Ovary (tissue), 9 donors: ENCODE data around the gene ADPRHL1. TPM values are rescaled to one million over a fixed set of nuclear protein-coding genes. Genes with fewer than 3 reads are reported as not detected.

Experiments
- DNase-seq, 5 donors: peaks; one replicate each; pipeline ENCODE4 v3.0.0-alpha.2; 2019 to 2020
- H3K27ac ChIP-seq, 2 donors: fragments of 200-600 bp; one replicate each; pipeline versions ENCODE4 v1.5.1 to v1.8.0; 2019 to 2022
- H3K27me3 ChIP-seq: fragments of 200-600 bp; one replicate; pipeline ENCODE4 v1.8.0; 2022
- H3K36me3 ChIP-seq: fragments of 200-600 bp; sonication (generic); one replicate; pipeline ENCODE4 v1.5.1; 2019
- H3K4me1 ChIP-seq: one replicate; pipeline ENCODE4 v1.8.1; 2013; ENCODE audit warnings: mild to moderate bottlenecking, moderate library complexity; ENCODE audit not compliant: insufficient read depth
- H3K4me3 ChIP-seq: fragments of 200-600 bp; sonication (generic); one replicate; pipeline ENCODE4 v1.5.1; 2017
- H3K9me3 ChIP-seq, 2 donors: fragments of 200-600 bp in 1 of 2; sonication (generic) in 1 of 2; one replicate each; pipeline versions ENCODE4 v1.5.1 to v1.8.1; 2013 to 2019; ENCODE audit warnings: mild to moderate bottlenecking in 1 of 2, moderate library complexity in 1 of 2
- EP300 ChIP-seq: sonication (generic); formaldehyde crosslinking; IDR thresholded peaks from one replicate; pipeline ENCODE4 v1.6.1; 2017; ENCODE audit warnings: antibody characterized with exemption
- POLR2A ChIP-seq: fragments of 450-650 bp; IDR thresholded peaks from one replicate; pipeline ENCODE4 v1.6.1; 2017; ENCODE audit warnings: antibody characterized with exemption, mild to moderate bottlenecking, moderate library complexity
- WGBS, 3 donors: extraction: QIAGEN DNeasy Blood & Tissue Kit in 1 of 3; methylation state at CpG; one replicate each; pipeline versions ENCODE4 v1.1.5 to v1.1.7; 2013 to 2017; 5-methylcytosine and 5-hydroxymethylcytosine counted together
- intact Hi-C, 4 donors: fragments of 100-400 bp; cut with DNase I; formaldehyde crosslinking; loops; one replicate each; pipeline versions ENCODE4 v1.11.0 to v1.15.1; 2022 to 2023
- polyA plus RNA-seq, 2 donors: library from polyadenylated mRNA; stranded (reverse); fragments of 200-250 nt in 1 of 2; fragments of 350-450 nt in 1 of 2; fragmentation: Illumina TruSeq in 1 of 2; extraction: RNeasy Lipid Tissue Mini Kit (QIAGEN cat#74804) in 1 of 2; gene quantifications; one replicate each; pipeline ENCODE4 v1.2.3, GENCODE V29; 2013 to 2014
- total RNA-seq, 7 donors: library from RNA; depleted of rRNA in 2 of 7; stranded (reverse); fragments of >200 nt in 2 of 7; fragmentation: NEBNext Ultra II Directional in 3 of 7; extraction: Animal tissue kit (Norgen Biotek cat#: 25700) in 3 of 7; gene quantifications; one replicate each; pipeline versions ENCODE4 v1.1.0 to v1.2.4, GENCODE V29; 2016 to 2023
- TF ChIP-seq, protein P1 (sequence below), 3 donors: fragments of 450-650 bp in 2 of 3; fragments of 200-600 bp in 1 of 3; IDR thresholded peaks; one replicate each; pipeline versions ENCODE4 v1.5.1 to v1.8.0; 2016 to 2022; ENCODE audit warnings: antibody characterized with exemption in 3 of 3, mild to moderate bottlenecking in 1 of 3
- donor health status: DM: no; HTN: no; CAD: no; lungs with moderate emphysema.
- donor health status: DM: no; HTN: no; CAD: no.
- donor health status: Bipolar disorder and iron deficiency.
- donor health status: DM: yes; HTN: yes; CAD: no.
- donor health status: DM: no; HTN: no; CAD: no.
- donor health status: DM: yes; HTN: yes; CAD: no.

Gene ADPRHL1
- total and polyA plus RNA-seq, 9 donors = 1.6 to 5.0 (median 2.2) TPM

DNA sequence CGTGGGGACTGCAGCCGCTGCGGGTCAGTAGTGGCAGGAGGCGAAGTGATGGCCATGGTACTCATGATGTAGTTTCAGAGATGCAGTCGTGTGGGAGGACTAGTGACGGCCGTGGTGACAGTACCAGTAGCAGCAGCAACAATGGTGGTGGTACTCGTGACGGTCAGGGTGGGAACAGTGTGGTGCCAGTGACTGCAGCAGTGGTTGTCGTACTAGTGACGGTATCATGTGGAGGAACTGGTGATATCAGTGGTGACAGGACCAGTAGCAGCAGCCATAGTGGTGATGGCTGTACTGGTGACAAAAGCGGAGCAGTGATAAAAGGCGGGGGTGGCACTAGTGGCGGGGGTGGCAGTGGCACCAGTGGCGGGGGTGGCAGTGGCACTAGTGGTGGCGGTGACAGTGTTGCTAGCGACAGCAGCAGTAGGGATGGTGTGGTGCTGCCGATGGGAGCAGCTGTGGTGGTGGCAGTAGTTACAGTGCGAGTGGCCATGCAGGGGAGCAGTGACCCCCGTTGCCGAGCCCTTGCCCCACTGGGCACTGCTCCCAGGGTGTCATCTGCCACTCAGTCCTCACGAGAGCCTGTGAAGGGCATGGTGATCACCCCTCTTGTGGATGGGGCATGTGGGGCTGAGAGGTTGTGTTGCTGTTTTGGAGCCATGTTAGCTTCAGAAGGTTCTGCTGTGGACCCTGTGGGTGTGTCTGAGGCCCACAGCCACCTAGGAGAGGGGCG, 22.7 kb downstream of the ADPRHL1 start:
- no peaks in the 10 kb centered on the region for H3K27me3 ChIP-seq
- H3K9me3 ChIP-seq = no peaks in the 10 kb centered on the region
- H3K27ac ChIP-seq = no peak overlapping the region
- no peak for DNase-seq
- H3K4me3 ChIP-seq = no peak overlapping the region
- no peak for TF ChIP-seq POLR2A
- TF ChIP-seq EP300 = no peak
- TF ChIP-seq, protein P1, sequence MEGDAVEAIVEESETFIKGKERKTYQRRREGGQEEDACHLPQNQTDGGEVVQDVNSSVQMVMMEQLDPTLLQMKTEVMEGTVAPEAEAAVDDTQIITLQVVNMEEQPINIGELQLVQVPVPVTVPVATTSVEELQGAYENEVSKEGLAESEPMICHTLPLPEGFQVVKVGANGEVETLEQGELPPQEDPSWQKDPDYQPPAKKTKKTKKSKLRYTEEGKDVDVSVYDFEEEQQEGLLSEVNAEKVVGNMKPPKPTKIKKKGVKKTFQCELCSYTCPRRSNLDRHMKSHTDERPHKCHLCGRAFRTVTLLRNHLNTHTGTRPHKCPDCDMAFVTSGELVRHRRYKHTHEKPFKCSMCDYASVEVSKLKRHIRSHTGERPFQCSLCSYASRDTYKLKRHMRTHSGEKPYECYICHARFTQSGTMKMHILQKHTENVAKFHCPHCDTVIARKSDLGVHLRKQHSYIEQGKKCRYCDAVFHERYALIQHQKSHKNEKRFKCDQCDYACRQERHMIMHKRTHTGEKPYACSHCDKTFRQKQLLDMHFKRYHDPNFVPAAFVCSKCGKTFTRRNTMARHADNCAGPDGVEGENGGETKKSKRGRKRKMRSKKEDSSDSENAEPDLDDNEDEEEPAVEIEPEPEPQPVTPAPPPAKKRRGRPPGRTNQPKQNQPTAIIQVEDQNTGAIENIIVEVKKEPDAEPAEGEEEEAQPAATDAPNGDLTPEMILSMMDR (IDR thresholded peaks at IDR 0.05) = no peak
- 93 to 94% (median 94%) methylated on average over 23 of the region's 23 CpGs for WGBS, 3 donors
- H3K4me1 ChIP-seq = no peaks in the 10 kb centered on the region
- H3K36me3 ChIP-seq = no peaks in the 10 kb centered on the region
- intact Hi-C loops = no loop called here

DNA sequence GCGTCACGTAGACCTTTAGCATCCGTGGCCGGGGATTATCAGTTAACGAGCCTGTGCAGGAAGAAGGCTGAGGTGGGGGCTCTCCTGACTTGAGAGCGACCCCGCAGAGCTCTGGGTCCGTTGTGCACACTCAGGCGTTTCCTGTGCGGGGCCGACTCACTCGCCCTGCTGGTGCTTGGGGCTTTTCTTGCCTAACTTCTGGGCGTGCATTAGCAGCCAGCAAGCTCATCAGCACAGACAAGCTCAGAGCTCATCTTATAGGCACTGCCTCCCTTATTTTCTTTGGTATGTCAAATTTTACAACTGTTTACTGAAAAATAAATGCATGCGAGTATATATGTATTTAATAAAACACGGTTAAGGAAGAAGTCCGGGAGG, 23.7 kb downstream of the ADPRHL1 start:
- TF ChIP-seq EP300 (no peak), POLR2A (no peak)
- TF ChIP-seq, protein P1 (IDR thresholded peaks at IDR 0.05) = no peak
- intact Hi-C loops = no loop called here
- WGBS, 3 donors = 88 to 89% (median 88%) methylated on average over 16 of the region's 16 CpGs
- Histone ChIP-seq H3K36me3 (no peaks in the 10 kb centered on the region), H3K9me3 (no peaks in the 10 kb centered on the region), H3K4me1 (no peaks in the 10 kb centered on the region), H3K27me3 (no peaks in the 10 kb centered on the region), H3K4me3 (no peak overlapping the region), H3K27ac (no peak overlapping the region)
- DNase-seq = no peak

DNA sequence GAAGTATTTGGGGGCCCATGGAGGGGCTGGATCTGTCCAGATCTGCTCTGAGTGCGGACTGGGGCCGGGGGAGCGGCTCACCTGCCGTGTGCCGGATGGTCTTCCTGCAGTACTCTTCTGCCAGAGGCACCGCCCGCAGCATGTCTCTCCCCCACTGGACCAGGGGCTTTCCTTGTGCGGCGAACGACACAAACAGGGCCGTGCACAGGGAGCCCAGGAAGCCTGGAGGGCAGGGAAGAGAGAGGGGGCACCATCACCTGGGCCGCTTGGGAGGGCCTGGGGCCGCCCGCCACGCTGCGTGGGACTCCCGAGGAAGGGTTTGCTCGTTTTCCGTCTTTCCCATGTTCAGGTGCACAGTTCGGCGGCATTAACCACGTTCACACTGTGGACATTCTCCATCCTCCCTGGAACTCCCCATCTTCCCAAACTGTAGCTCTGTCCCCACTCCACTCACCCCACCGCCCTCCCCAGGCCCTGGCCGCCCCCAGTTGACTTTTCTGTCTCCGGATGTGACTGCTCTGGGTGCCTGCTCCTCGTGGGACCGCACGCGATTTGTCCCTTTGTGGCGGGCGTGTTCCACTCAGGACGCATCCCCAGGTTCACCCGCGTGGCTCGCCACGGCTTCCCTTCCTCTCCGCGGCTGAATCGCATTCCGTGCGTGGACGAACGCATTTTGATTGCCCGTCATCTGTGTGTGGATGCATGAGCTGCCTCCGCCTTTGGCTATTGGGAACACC, 24.2 kb downstream of the ADPRHL1 start:
- Histone ChIP-seq H3K36me3 (no peaks in the 10 kb centered on the region), H3K4me3 (no peak overlapping the region), H3K4me1 (no peaks in the 10 kb centered on the region), H3K27me3 (no peaks in the 10 kb centered on the region), H3K27ac (no peak overlapping the region), H3K9me3 (no peaks in the 10 kb centered on the region)
- 93 to 94% (median 94%) methylated on average over 45 of the region's 45 CpGs for WGBS, 3 donors
- DNase-seq = peak in 1 of 5 donors; percentile 12
- intact Hi-C loops = no loop called here
- TF ChIP-seq POLR2A = no peak
- TF ChIP-seq EP300 = no peak
- TF ChIP-seq, protein P1 (IDR thresholded peaks at IDR 0.05) = no peak

DNA sequence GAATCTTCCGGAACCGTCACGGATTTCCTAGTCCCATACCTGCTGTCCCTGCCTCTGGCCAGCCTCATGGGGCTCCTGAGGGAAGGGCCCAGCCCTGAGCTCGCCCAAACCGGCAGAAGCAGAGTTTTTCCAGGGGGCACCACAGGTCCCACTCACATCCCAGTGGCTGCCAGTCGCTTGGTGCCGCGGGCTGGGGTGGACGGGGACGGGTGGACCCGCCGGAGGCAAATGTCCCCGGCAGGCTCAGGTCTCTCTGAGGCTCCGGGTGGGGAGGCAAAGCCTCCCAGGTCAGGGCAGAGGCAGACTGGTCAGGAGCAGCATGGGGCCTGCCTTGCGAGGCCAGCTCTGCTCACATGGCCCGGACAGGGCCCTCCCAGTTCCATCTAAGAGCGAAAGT, 24.8 kb downstream of the ADPRHL1 start:
- no peak overlapping the region for H3K27ac ChIP-seq
- 78 to 87% (median 82%) methylated on average over 13 to 17 of the region's 17 CpGs for WGBS, 3 donors
- H3K4me3 ChIP-seq = no peak overlapping the region
- intact Hi-C loops = no loop called here
- DNase-seq = peak in 1 of 5 donors; percentile 12
- TF ChIP-seq EP300 (no peak), POLR2A (no peak)
- TF ChIP-seq, protein P1 (IDR thresholded peaks at IDR 0.05) = no peak
- no peaks in the 10 kb centered on the region for H3K9me3 ChIP-seq
- no peaks in the 10 kb centered on the region for H3K4me1 ChIP-seq
- H3K36me3 ChIP-seq = no peaks in the 10 kb centered on the region
- no peaks in the 10 kb centered on the region for H3K27me3 ChIP-seq
